Tibial nerve (tissue), 4 donors: ENCODE results near the gene GAL3ST2. TPM values are rescaled to one million over a fixed set of nuclear protein-coding genes. Genes with fewer than 3 reads are reported as not detected.
A peak's percentile ranks its signal among the peaks of the same experiment; 100 is the strongest.

Experiments
- DNase-seq, 2 donors: peaks; one replicate each; pipeline ENCODE4 v3.0.0-alpha.2; 2019; ENCODE audit warnings: low spot score in 2 of 2
- H3K27ac ChIP-seq, 4 donors: fragments of 200-600 bp; sonication (generic) in 3 of 4; one replicate each; pipeline ENCODE4 v1.5.1; 2017 to 2019; ENCODE audit warnings: mild to moderate bottlenecking in 1 of 4
- H3K27me3 ChIP-seq, 2 donors: fragments of 200-600 bp; sonication (generic) in 1 of 2; one replicate each; pipeline versions ENCODE4 v1.5.1 to v1.6.0; 2017 to 2019
- H3K36me3 ChIP-seq, 3 donors: fragments of 200-600 bp; sonication (generic); one replicate each; pipeline ENCODE4 v1.5.1; 2018 to 2019
- H3K4me1 ChIP-seq, 4 donors: fragments of 200-600 bp; sonication (generic) in 3 of 4; one replicate each; pipeline ENCODE4 v1.5.1; 2017 to 2019
- H3K4me3 ChIP-seq, 4 donors: fragments of 200-600 bp; sonication (generic) in 3 of 4; one replicate each; pipeline ENCODE4 v1.5.1; 2017 to 2019; ENCODE audit warnings: mild to moderate bottlenecking in 1 of 4, moderate library complexity in 1 of 4
- H3K9me3 ChIP-seq, 4 donors: fragments of 200-600 bp; sonication (generic) in 3 of 4; one replicate each; pipeline ENCODE4 v1.5.1; 2017 to 2019
- EP300 ChIP-seq, 2 donors: sonication (generic); formaldehyde crosslinking; IDR thresholded peaks; one replicate each; pipeline ENCODE4 v1.6.1; 2017; ENCODE audit warnings: antibody characterized with exemption in 2 of 2, mild to moderate bottlenecking in 1 of 2
- POLR2A ChIP-seq, 2 donors: fragments of 450-650 bp; IDR thresholded peaks; one replicate each; pipeline ENCODE4 v1.6.1; 2017; ENCODE audit warnings: antibody characterized with exemption in 2 of 2, mild to moderate bottlenecking in 2 of 2, moderate library complexity in 2 of 2
- WGBS, 2 donors: methylation state at CpG; one replicate each; pipeline ENCODE4 v1.1.5; 2018; 5-methylcytosine and 5-hydroxymethylcytosine counted together
- total RNA-seq, 4 donors: library from RNA; depleted of rRNA; stranded (reverse); fragments of >200 nt; gene quantifications; one replicate each; pipeline ENCODE4 v1.1.0, GENCODE V29; 2016
- TF ChIP-seq, protein P1 (sequence below), 5 experiments: fragments of 200-600 bp in 3 of 5; fragments of 450-650 bp in 2 of 5; sonication (generic) in 3 of 5; IDR thresholded peaks; one replicate each; pipeline ENCODE4 v1.5.1; 2016 to 2019; ENCODE audit warnings: antibody characterized with exemption in 5 of 5, mild to moderate bottlenecking in 3 of 5, moderate library complexity in 2 of 5

GAL3ST2 gene
- total RNA-seq, 4 donors from 2014 or later: 0.21 to 3.9 (median 0.30) TPM; not detected in 1

DNA sequence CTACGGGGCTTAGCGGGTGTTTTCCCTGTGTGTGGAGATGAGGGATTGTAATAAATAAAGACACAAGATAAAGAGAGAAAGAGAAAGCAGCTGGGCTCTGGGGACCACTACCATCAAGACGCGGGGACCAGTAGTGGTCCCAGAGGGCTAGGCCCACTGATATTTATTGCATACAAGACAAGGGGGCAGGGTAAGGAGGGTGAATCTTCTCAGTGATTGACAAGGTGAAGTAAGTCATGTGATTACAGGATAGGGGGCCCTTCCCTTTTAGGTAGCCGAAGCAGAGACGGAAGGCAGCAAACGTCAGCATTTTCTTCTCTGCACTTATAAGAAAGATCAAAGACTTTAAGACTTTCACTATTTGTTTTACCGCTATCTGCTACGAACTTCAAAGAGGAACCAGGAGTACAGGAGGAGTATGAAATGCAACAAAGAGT, 4.5 kb upstream of the GAL3ST2 start:
- no peak overlapping the region for H3K4me3 ChIP-seq
- H3K36me3 ChIP-seq: peaks cover 0 to 22% (median 0%) of the 10 kb centered on the region in 3 donors
- H3K9me3 ChIP-seq: no peaks in the 10 kb centered on the region
- H3K4me1 ChIP-seq: peaks cover 0 to 17% (median 6%) of the 10 kb centered on the region in 4 donors
- TF ChIP-seq POLR2A (IDR thresholded peaks at IDR 0.05): no peak
- TF ChIP-seq EP300 (IDR thresholded peaks at IDR 0.05): no peak
- TF ChIP-seq, protein P1, sequence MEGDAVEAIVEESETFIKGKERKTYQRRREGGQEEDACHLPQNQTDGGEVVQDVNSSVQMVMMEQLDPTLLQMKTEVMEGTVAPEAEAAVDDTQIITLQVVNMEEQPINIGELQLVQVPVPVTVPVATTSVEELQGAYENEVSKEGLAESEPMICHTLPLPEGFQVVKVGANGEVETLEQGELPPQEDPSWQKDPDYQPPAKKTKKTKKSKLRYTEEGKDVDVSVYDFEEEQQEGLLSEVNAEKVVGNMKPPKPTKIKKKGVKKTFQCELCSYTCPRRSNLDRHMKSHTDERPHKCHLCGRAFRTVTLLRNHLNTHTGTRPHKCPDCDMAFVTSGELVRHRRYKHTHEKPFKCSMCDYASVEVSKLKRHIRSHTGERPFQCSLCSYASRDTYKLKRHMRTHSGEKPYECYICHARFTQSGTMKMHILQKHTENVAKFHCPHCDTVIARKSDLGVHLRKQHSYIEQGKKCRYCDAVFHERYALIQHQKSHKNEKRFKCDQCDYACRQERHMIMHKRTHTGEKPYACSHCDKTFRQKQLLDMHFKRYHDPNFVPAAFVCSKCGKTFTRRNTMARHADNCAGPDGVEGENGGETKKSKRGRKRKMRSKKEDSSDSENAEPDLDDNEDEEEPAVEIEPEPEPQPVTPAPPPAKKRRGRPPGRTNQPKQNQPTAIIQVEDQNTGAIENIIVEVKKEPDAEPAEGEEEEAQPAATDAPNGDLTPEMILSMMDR (IDR thresholded peaks at IDR 0.05): no peak
- peaks cover 0 to 45% of the 10 kb centered on the region in 2 donors for H3K27me3 ChIP-seq
- peak overlapping the region in 1 of 4 donors; percentile 14 for H3K27ac ChIP-seq
- DNase-seq: no peak
- WGBS, 2 donors: 51 to 54% methylated on average over 9 of the region's 9 CpGs

DNA sequence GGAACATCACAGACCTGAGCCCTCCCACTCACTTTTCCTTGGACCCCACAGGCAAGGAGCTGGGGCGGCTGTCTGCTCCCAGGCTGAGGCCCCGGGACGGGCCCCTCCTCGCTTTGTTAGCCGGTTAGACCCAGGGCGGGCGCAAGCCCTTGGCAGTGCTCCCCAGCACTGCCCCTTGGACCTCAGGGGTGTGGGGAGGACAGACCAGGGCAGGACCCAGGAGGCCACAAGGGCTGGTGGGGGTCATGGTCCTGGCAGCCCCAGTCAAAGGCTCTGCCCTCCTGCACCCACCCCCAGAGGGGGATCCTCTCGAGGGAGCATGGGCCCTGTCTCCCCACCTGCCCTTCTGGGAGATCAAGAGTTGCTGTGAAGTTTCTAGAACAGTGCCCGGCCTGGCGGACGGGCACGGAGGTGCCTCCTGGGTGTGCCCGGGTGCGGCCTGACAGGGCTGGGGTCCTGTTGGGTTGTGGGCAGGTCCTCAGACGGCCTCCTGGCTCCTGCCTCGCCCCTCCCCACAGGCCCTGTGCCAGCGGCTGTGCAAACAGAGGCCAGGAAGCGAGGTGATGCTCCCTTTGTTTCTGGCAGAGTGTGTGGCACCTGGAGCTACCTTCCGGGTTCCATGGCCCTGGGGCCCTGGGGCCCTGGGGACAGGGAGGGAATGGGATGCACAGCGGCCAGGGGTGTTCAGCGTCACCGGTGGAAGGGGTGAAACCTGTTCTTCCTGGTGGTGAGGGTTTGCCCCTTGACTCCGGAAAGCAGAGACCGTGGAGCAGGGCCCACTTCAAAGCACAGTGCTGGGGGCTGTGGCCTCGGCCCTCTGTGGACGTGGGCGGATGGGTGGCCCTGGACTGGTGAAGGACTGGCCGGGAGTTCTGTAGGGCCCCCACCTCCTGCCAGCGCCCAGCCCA, 2.9 kb upstream of the GAL3ST2 start:
- H3K9me3 ChIP-seq: no peaks in the 10 kb centered on the region
- no peak overlapping the region for H3K27ac ChIP-seq
- WGBS, 2 donors: 61 to 68% methylated on average over 20 to 27 of the region's 29 CpGs
- no peak for DNase-seq
- H3K4me3 ChIP-seq: no peak overlapping the region
- TF ChIP-seq POLR2A (IDR thresholded peaks at IDR 0.05) (no peak), EP300 (IDR thresholded peaks at IDR 0.05) (no peak)
- TF ChIP-seq, protein P1 (IDR thresholded peaks at IDR 0.05): no peak
- H3K27me3 ChIP-seq: peaks cover 0 to 51% of the 10 kb centered on the region in 2 donors
- H3K36me3 ChIP-seq: peaks cover 0 to 7% (median 0%) of the 10 kb centered on the region in 3 donors
- H3K4me1 ChIP-seq: peaks cover 0 to 17% (median 6%) of the 10 kb centered on the region in 4 donors

DNA sequence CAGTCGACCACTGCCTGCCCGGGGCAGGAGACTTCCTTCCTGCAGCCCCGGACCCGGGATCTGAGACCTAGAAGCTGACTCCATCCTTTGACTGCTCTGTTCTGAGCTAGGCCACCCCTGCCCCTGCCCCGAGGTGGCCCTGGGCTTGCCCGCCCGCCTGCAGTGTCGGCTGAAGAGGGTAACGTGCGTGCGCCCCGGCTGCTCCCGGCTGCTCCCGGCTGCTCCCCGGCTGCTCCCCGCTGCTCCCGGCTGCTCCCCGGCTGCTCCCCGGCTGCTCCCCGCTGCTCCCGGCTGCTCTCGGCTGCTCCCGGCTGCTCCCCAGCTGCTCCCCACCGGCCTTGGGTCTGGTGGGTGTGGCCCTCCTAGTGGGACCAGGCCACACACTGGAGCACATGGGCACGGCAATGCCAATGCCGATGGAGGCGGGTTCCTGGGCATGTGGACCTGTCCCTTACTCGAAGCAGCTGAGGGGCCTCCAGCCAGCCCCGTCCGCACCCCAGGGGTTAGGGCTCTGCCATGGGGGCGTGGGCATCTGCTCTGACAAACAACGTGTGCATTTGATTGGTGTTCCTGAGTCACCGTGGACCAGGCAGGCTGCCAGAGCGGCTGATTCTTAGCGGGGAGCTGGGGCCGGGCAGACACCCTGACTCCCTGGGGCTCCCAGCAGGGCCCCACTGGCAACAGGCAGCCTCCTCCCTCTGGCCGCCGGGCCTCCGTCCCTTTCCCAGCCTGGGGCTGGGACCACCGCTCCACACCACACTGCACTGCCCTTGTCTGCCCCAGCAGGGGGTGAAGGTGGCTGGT, 2.0 kb upstream of the GAL3ST2 start:
- WGBS, 2 donors: 55 to 61% methylated on average over 27 to 28 of the region's 40 CpGs
- TF ChIP-seq POLR2A (IDR thresholded peaks at IDR 0.05) (no peak), EP300 (IDR thresholded peaks at IDR 0.05) (no peak)
- TF ChIP-seq, protein P1 (IDR thresholded peaks at IDR 0.05): no peak
- peaks cover 0 to 17% (median 6%) of the 10 kb centered on the region in 4 donors for H3K4me1 ChIP-seq
- H3K36me3 ChIP-seq: no peaks in the 10 kb centered on the region
- no peak overlapping the region for H3K27ac ChIP-seq
- peaks cover 0 to 51% of the 10 kb centered on the region in 2 donors for H3K27me3 ChIP-seq
- H3K4me3 ChIP-seq: no peak overlapping the region
- no peak for DNase-seq
- no peaks in the 10 kb centered on the region for H3K9me3 ChIP-seq

DNA sequence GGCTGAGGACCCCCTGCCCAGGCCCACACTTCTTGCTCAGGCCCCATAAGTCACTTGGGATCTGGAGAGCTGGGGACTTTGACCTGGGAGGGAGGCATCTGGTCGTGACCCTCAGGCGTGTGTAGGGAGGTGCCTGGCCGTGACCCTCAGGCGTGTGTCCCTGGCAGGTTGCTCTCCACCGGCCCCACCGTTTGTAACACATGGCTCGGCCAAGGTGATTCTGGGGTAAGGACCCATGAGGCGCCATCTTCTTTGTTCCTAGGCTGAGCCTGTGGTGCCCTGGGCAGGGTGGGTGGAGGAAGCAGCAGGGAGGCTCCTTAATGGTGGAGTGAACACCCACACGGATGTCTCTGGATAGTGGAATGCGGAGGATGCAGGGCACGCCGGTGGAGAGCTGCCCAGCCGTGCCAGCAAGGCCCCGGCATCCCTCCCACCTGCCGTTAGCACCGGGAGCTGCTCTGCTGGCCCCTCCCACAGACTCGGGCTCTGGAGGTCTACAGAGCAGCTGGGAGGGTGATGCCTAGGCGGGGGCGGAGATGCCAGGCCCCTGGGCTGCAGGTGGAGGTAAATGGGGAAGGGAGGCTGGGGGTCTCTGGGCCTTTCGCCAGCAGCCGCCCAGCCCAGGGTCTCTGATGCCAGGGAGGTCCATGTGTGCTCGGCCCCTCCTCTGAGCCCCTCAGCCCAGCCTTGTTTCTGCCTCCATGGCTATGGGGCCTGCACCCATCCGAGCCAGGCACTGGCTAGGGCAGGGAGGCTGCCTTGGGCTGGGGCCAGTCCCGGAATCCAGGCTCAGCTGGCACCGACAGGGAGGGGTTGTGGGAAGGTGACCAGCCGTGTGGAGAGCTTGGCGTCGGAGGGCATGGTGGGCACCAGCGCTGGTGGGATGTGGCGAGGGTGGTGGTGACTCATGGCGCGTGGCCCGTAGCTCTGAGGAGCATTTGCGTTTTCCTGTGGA, 1.1 kb upstream of the GAL3ST2 start:
- Histone ChIP-seq H3K27ac (no peak overlapping the region), H3K36me3 (no peaks in the 10 kb centered on the region), H3K4me1 (peaks cover 0 to 17% (median 6%) of the 10 kb centered on the region in 4 donors), H3K9me3 (no peaks in the 10 kb centered on the region), H3K27me3 (peaks cover 0 to 51% of the 10 kb centered on the region in 2 donors), H3K4me3 (no peak overlapping the region)
- no peak for DNase-seq
- WGBS, 2 donors: 78 to 86% methylated on average over 29 to 34 of the region's 34 CpGs
- TF ChIP-seq EP300 (IDR thresholded peaks at IDR 0.05) (no peak), POLR2A (IDR thresholded peaks at IDR 0.05) (no peak)
- TF ChIP-seq, protein P1 (IDR thresholded peaks at IDR 0.05): no peak
